Measurements from ENCODE around the gene YARS1.

YARS1 gene

GRCh38 chr1:32748926-32749325, 68.2 kb downstream of the YARS1 start:
- TF ChIP-seq EZH2phosphoT487 (IDR thresholded peaks at IDR 0.05; ENCODE audit: borderline replicate concordance, low read length) (no peak), CTCF (IDR thresholded peaks at IDR 0.05; ENCODE audit: low read depth, low read length, poor library complexity, severe bottlenecking) (no peak)

GRCh38 chr1:32748348-32748747, 68.8 kb downstream of the YARS1 start:
- H3K9me2 ChIP-seq (replicated peaks; ENCODE audit: control insufficient read depth, low read length) = no peaks in the 10 kb centered on the region

More at GRCh38 chr1:32748926-32749325, 68.2 kb downstream of the YARS1 start:
- H3K36me3 ChIP-seq (ENCODE audit: control insufficient read depth, low read length) = no peaks in the 10 kb centered on the region
- no peaks in the 10 kb centered on the region for H3K9me3 ChIP-seq (ENCODE audit: control insufficient read depth, insufficient read depth, low read length)
- H3K27me3 ChIP-seq (ENCODE audit: control insufficient read depth, low read length) = peaks cover 22% of the 10 kb centered on the region
- H3K27ac ChIP-seq (ENCODE audit: low read depth, low read length) = no peak overlapping the region
- no peaks in the 10 kb centered on the region for H3F3A ChIP-seq (ENCODE audit: control insufficient read depth, insufficient read depth)
- no peaks in the 10 kb centered on the region for H4K20me1 ChIP-seq (ENCODE audit: control insufficient read depth, insufficient read depth, low read depth, low read length)
- no peak overlapping the region for H3K4me2 ChIP-seq (ENCODE audit: low read length)
- H3K4me3 ChIP-seq (ENCODE audit: low read length) = no peak overlapping the region
- no peaks in the 10 kb centered on the region for H3K9me2 ChIP-seq (replicated peaks; ENCODE audit: control insufficient read depth, low read length)
- H3K4me1 ChIP-seq (ENCODE audit: control insufficient read depth, low read length) = peaks cover 4% of the 10 kb centered on the region
- H3K79me2 ChIP-seq (ENCODE audit: control insufficient read depth, low read length) = no peaks in the 10 kb centered on the region

GRCh38 chr1:32746130-32746529, 71.0 kb downstream of the YARS1 start:
- H3K4me1 ChIP-seq (ENCODE audit: control insufficient read depth, low read length) = no peaks in the 10 kb centered on the region
- H3K4me3 ChIP-seq (ENCODE audit: low read length) = no peak overlapping the region
- no peak overlapping the region for H3K27ac ChIP-seq (ENCODE audit: low read depth, low read length)
- H3K27me3 ChIP-seq (ENCODE audit: control insufficient read depth, low read length) = peaks cover 36% of the 10 kb centered on the region
- H3K4me2 ChIP-seq (ENCODE audit: low read length) = no peak overlapping the region
- H3K79me2 ChIP-seq (ENCODE audit: control insufficient read depth, low read length) = no peaks in the 10 kb centered on the region
- TF ChIP-seq CTCF (IDR thresholded peaks at IDR 0.05; ENCODE audit: low read depth, low read length, poor library complexity, severe bottlenecking) (no peak), EZH2phosphoT487 (IDR thresholded peaks at IDR 0.05; ENCODE audit: borderline replicate concordance, low read length) (no peak)
- H3K9me2 ChIP-seq (replicated peaks; ENCODE audit: control insufficient read depth, low read length) = no peaks in the 10 kb centered on the region
- no peaks in the 10 kb centered on the region for H4K20me1 ChIP-seq (ENCODE audit: control insufficient read depth, insufficient read depth, low read depth, low read length)
- H3F3A ChIP-seq (ENCODE audit: control insufficient read depth, insufficient read depth) = no peaks in the 10 kb centered on the region
- no peaks in the 10 kb centered on the region for H3K36me3 ChIP-seq (ENCODE audit: control insufficient read depth, low read length)
- no peaks in the 10 kb centered on the region for H3K9me3 ChIP-seq (ENCODE audit: control insufficient read depth, insufficient read depth, low read length)

More at GRCh38 chr1:32748348-32748747, 68.8 kb downstream of the YARS1 start:
- Histone ChIP-seq H3K9me3 (ENCODE audit: control insufficient read depth, insufficient read depth, low read length) (no peaks in the 10 kb centered on the region), H4K20me1 (ENCODE audit: control insufficient read depth, insufficient read depth, low read depth, low read length) (no peaks in the 10 kb centered on the region), H3K4me1 (ENCODE audit: control insufficient read depth, low read length) (peaks cover under 1% of the 10 kb centered on the region; the same call in 1 of the 2 replicates), H3K4me3 (ENCODE audit: low read length) (no peak overlapping the region), H3K4me2 (ENCODE audit: low read length) (no peak overlapping the region), H3K27ac (ENCODE audit: low read depth, low read length) (no peak overlapping the region), H3K79me2 (ENCODE audit: control insufficient read depth, low read length) (no peaks in the 10 kb centered on the region), H3K27me3 (ENCODE audit: control insufficient read depth, low read length) (peaks cover 28% of the 10 kb centered on the region), H3F3A (ENCODE audit: control insufficient read depth, insufficient read depth) (no peaks in the 10 kb centered on the region), H3K36me3 (ENCODE audit: control insufficient read depth, low read length) (no peaks in the 10 kb centered on the region)
- TF ChIP-seq CTCF (IDR thresholded peaks at IDR 0.05; ENCODE audit: low read depth, low read length, poor library complexity, severe bottlenecking) (no peak), EZH2phosphoT487 (IDR thresholded peaks at IDR 0.05; ENCODE audit: borderline replicate concordance, low read length) (no peak)
